ENCODE results near the gene HDAC7.

Gene HDAC7

DNA sequence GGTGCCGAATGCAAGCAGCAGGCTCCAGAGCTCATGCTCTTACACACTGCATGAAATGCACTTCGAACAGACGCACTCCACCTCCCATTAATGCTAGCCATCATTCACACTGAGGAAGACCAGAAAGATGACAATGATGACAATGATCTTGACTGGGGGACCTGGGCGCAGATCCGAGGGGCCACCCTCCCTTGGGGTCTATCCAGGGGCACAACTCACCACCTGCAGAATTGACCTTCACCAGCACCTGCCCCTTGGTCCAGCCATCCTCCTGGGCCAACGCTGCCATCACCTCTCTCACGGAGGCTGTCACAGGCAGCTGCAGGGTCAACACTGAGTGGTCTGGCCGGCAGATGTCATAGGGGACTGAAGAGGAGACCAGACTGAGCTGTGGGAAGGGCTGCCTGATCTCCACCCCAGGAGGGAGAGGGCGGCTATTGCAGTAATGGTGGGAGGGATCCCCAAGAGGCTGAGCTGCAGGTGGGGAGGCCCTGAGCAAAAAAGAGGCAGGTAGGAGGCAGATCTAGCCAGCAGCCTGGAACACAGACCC is 76.3 kb downstream of the HDAC7 start:
- DNase-seq: no peak

DNA sequence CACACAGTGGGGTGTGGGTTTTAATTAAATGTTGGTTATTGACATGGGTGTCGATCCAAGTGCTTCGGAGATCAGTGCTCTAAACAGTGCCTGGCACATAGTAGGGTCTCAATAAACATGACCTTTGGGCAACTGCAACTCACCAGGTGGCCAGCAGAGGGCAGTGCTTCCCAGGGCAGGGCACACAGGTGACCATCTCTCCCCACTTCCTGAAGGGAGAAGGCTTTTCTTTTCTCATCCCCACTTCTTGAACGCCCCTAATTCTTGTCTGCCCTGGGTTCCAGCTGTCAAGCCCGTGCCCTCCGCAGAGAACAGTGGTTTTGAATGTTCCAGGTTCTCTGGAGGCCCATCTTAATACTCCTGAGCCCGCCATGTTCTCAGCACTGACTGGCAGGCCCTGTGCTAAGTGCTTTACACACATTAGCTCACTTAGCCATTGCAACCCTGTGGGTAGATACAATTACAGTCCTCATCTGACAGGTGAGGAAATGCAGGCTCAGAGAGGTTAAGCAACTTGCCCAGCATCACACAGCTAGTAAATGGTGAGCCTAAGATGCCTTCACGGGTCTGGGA is 77.4 kb downstream of the HDAC7 start:
- DNase-seq: peak; percentile 22 to 73 (median 59)

DNA sequence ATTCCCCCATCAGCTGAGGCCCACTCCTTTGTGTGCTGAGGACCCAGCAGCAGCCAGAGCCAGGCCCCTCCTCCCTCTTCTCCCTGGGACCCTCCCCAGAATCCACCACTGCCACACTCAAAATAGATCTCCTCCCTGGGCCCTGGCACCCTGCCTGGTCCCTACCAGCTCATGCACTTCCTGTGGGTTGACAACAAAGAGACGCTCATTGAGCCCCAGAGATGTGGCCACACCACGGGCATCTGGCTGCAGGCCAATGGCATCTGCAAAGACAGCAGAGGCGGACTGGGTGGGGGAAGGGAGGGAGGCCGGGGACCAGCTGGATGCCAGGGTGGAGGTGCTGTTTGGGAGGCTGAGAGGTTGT is 78.4 kb downstream of the HDAC7 start:
- DNase-seq: peak; percentile 22 to 60 (median 58)

DNA sequence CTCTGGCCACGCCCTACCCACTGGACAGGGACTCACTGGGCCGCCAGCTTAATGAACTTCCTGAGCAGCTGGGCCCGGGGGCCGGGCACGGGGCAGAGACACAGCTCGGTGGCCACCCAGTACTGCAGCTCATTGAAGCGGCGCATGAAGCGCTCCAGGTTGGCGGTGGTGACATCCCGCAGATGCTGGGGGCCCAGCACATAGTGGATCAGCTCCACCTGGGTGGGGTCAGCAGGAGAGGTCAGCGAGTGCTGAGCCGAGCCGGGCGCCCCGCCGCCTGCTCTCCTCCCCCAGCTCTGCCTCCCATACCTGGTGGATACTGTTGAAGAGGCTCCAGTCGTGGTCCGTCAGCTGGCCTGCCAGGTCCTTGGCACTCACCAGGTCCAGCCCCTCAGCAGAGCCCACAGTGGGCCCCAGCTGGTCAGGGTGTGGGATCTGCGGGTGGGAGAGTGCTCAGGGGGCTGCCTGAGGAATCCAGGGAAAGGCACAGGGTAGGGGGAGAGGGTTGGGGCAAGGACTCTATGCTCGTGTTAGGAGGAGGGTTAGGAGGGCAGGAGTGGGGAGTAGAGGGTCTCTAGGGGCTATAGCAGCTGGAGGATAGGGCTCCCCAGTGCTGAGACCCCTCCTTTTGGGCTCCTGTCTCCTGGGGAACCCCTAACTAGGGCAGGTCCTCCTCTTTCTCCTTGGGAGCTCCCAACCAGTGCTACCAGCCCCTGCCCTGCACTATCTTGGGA is 78.9 kb downstream of the HDAC7 start:
- DNase-seq: no peak

DNA sequence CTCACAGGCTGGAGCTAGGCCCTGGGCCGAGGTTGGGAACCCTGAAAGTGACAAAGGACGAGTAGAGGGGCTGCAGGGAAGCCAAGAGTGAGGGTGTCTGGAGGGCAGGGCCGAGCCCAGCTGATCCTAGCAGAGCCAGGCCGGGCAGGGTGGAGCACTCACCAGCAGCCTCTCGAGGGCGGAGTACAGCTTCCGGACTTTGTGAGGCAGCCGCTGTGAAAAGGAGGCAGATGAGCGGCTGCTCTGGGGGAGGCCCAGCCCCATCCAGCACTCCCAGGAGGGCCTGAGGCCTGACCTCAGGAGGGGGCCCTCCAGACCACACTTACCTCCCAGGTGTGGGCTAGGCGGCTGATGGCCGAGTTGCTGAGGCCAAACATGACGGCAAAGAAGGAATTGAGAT is 79.7 kb downstream of the HDAC7 start:
- no peak for DNase-seq

DNA sequence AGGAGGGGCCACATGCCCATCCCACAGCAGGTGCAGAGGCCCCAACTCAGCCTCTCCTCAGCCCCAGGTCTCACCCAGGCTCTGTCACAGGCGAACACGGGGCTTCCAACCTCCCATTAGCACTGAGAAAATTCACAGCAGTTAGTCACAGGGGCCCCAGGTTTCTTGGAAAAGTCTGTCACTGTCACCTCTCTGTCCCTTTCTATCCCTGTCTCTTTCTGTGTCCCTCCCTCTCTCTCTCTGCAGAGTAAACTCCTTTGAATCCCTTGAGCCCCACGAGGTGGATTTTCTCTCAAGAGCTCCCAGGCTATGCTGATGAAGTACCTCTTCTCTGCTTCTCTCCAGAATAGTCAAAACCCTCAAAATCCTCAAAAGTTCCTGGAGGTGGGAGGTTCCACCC is 80.4 kb downstream of the HDAC7 start:
- no peak for DNase-seq

DNA sequence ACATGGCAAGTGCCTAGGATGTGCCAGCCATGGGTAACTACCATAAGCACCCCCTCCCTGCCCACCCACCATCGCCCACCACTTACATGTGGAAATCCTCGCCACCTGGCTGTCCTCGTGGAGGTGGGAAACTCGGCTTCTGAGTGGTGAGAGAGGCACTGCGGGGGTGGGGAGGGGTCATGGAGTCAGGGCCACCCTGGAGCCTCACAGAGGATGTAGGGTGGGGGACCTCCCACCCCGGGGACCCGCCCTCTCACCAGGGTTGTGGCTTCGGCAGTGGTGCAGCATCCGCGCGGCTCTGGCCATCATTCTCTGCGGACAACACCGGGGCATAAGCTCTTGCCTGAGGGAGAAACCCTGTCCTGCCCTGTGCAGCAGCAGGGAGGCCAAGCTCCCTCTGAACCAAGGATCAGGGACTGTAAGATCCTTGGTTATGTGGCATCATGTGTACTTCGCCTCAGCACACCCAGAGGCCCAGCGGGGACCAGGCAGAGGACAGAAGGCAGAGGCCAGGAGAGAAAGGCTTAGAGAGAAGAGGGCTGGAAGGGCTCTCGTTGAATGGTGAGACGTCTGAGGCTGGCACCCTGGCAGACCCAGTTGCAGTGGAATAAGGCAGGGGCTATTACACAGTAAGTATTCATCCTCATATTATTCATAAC is 81.6 kb downstream of the HDAC7 start:
- DNase-seq: no peak

DNA sequence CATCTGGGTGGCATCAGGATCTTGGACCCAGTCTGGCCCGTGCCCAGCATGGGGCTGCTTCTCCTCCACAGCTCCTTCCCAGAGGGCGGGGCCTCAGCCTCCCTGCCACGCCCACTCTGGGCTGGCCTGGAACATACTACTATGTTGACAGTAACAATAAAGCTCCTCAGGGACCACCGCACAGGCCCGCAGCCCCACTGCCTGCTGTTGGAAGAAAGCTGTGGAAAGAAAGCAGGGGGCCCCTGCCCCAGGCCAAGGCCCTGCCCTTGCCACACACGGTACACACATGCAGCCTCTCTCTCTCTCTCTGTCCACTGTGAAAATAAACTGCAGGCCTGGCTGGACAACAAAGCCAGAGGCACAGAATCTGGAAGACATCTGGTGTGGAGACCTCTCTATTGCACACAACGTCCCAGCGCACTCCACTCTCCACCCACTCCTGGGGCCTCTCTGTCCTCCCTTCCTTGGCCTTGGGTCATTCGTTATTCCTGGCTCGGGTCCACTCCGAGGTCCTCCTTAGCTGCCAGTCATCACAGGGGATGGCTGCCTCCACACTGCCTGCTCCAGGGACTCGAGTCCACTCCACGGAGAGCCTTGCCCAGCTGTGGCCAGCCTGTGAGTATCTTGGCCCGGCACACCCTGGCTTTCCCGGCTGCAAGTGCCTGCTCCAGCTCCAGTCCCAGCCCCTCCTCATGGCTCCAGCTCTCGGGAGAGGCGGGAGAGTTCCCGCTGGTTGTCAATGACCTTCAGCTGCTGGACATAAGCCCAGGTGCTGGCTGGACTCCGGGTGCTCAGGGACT is 82.6 kb downstream of the HDAC7 start:
- DNase-seq: no peak

DNA sequence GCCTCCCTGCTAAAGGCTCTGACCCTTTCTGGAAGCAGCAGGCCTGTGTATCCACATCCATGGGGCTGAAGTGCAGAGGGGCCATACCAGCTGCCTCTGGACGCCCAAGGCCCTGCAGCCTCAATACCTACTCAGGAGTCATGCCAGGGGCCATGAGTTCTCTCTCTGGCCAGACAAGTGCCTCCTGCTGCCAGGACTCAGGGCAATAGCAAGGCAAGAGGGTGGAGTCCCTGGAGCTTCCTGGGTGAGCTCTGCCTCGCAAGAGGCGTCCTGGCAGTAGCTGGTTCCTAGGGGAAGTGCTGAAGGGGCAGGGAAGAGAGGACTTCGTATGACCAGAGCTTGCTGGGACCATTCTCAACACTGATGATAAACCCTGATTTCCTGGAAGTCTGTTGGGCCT is 83.5 kb downstream of the HDAC7 start:
- DNase-seq: no peak

DNA sequence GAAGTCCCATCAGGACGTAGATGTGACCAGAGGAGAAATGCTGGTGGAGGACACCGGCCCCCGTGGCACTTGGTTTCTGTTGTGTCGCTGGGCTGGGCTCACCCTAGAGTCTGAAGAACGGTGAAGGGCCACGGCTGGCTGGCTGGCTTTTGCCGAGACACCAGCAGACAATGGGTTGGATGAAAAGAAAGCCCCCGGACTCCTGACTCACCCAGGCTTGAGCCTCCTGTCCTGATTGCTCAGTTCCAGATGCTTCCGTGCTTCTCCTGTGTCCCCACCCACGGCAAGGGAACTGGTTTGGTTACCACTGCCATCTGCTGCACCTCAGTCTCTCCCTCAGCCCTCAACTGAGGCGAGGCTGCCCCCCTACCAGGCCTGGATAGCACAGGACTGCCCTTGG is 84.1 kb downstream of the HDAC7 start:
- no peak for DNase-seq

DNA sequence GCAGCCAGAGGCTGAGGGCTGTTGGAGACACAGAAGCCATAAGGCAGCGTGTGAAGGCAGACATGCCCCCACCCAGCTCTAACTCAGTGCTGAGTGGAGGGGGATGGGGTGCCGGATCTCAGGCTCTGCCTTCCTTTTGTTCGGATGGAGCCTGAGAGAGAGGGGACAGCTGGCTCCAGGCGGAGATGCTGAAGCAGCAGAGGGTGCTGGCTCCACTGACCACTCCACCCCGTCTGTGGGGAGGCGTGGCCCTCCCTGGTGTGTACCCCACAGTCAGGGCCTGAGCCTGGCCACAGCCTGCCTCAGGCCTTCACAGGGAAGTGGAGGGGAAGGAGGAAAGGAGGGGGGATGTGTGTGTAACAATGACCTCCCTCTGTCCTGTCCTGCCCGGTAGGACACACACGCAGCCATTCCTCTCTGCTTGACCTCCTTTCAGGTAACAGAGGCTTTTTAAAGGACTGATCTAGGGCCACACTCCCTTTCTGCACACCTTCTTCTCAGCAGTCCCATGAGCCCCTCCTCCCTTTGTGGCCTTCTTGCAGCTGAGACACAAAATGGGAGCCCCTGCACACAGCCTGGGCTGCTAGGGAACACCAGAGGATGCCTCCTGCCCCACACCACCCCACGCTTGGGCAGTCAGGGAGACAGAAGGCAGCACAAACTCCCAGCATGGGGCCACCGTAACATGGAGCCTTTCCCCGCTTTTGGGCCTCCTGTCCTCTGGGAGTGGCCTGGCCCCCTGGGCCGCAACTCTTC is 84.8 kb downstream of the HDAC7 start:
- no peak for DNase-seq

DNA sequence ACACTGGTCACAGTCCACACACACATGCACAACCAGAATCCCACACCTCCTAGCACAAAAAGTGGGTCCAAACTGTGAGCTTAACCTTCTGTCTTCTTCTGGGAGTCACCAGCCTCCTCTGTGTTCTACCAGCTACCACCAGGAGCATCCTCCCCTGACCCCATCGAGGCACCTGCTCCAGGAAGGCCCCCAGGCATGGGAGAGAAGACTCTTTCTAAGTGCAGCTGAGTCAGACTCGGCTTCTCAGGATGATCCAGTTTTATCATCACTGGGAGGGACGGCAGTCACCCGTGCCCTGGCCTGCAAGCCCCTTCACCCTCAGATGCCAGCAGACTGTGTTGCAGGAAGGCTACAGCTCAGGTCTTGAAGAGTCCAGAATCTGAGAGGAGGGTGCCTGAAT is 86.6 kb downstream of the HDAC7 start:
- DNase-seq: no peak

Measured in stimulated activated naive CD4-positive, alpha-beta T cell (primary cell).